Fibroblast of lung (primary cell): ENCODE results near the gene KCNK10. TPM values are rescaled to one million over a fixed set of nuclear protein-coding genes. Genes with fewer than 3 reads are reported as not detected.

ENCODE experiments used
- DNase-seq, 2 donors: peaks; one replicate each; pipeline versions ENCODE4 v3.0.0 to v3.0.0-alpha.2; 2010; ENCODE audit warnings: low read depth in 2 of 2
- H2AFZ ChIP-seq: 2 replicates; pipeline ENCODE4 v1.5.1; 2012; ENCODE audit warnings: low read length, control low read depth, inconsistent platforms
- H3K27ac ChIP-seq: 2 replicates; pipeline ENCODE4 v1.5.1; 2011; ENCODE audit warnings: low read length, control low read depth; ENCODE audit not compliant: insufficient read depth
- H3K27me3 ChIP-seq: 2 replicates; pipeline ENCODE4 v1.5.1; 2011; ENCODE audit warnings: mild to moderate bottlenecking, low read length; ENCODE audit not compliant: control insufficient read depth, insufficient read depth
- H3K36me3 ChIP-seq: 2 replicates; pipeline ENCODE4 v1.5.1; 2011; ENCODE audit warnings: low read length; ENCODE audit not compliant: control insufficient read depth, insufficient read depth
- H3K4me1 ChIP-seq: 2 replicates; pipeline ENCODE4 v1.5.1; 2011; ENCODE audit warnings: low read length; ENCODE audit not compliant: control insufficient read depth, insufficient read depth; ENCODE audit errors: extremely low read depth
- H3K4me2 ChIP-seq: 2 replicates; pipeline ENCODE4 v1.5.1; 2011; ENCODE audit warnings: low read length, control low read depth; ENCODE audit not compliant: insufficient read depth; ENCODE audit errors: extremely low read depth
- H3K4me3 ChIP-seq, 4 experiments: fragments of 200-600 bp in 1 of 4; sonication (generic) in 1 of 4; replicated peaks in 1 of 4; 2 replicates each; pipeline ENCODE4 v1.5.1; 2011 to 2016; ENCODE audit warnings: low read length in 4 of 4, low read depth in 3 of 4, mild to moderate bottlenecking in 3 of 4, control low read depth in 2 of 4, inconsistent platforms in 1 of 4, mixed read lengths in 1 of 4; ENCODE audit not compliant: insufficient read depth in 1 of 4; ENCODE audit errors: control extremely low read depth in 1 of 4
- H3K79me2 ChIP-seq: 2 replicates; pipeline ENCODE4 v1.5.1; 2012; ENCODE audit warnings: mild to moderate bottlenecking, low read length, inconsistent platforms; ENCODE audit not compliant: control insufficient read depth, insufficient read depth
- H3K9ac ChIP-seq: 2 replicates; pipeline ENCODE4 v1.5.1; 2011; ENCODE audit warnings: mild to moderate bottlenecking, low read length, control low read depth; ENCODE audit not compliant: insufficient read depth
- H3K9me3 ChIP-seq: 2 replicates; pipeline ENCODE4 v1.5.1; 2012; ENCODE audit warnings: low read depth, low read length; ENCODE audit not compliant: control insufficient read depth, insufficient read depth
- H4K20me1 ChIP-seq: 2 replicates; pipeline ENCODE4 v1.5.1; 2011; ENCODE audit warnings: low read length; ENCODE audit not compliant: control insufficient read depth, insufficient read depth; ENCODE audit errors: extremely low read depth
- EZH2 ChIP-seq: IDR thresholded peaks from 2 replicates; pipeline ENCODE4 v1.5.1; 2012; ENCODE audit warnings: low read length, control low read depth, mild to moderate bottlenecking; ENCODE audit errors: missing control alignments
- polyA plus RNA-seq, 2 donors: library from polyadenylated mRNA; depleted of rRNA in 1 of 2; stranded (reverse) in 1 of 2; unstranded in 1 of 2; fragments of >200 nt; gene quantifications; 2 replicates each; pipeline ENCODE4 v1.2.1, GENCODE V29; 2011 to 2012; ENCODE audit warnings: missing spikeins in 1 of 2
- total RNA-seq: library from RNA; depleted of rRNA; stranded (reverse); fragments of >200 nt; gene quantifications from 2 replicates; pipeline ENCODE4 v1.2.1, GENCODE V29; 2014
- TF ChIP-seq, protein P1 (sequence below), 2 donors: IDR thresholded peaks in 1 of 2; conservative IDR thresholded peaks in 1 of 2; 1 replicate in 1 of 2; 2 replicates in 1 of 2; pipeline ENCODE4 v1.5.1; 2011 to 2012; ENCODE audit warnings: low read length in 2 of 2, control low read depth in 1 of 2, inconsistent platforms in 1 of 2, low read depth in 1 of 2, mild to moderate bottlenecking in 1 of 2

Gene KCNK10
- total and polyA plus RNA-seq, 2 donors (not counting 1 experiment from before 2014, with no cell fraction given): not detected

DNA sequence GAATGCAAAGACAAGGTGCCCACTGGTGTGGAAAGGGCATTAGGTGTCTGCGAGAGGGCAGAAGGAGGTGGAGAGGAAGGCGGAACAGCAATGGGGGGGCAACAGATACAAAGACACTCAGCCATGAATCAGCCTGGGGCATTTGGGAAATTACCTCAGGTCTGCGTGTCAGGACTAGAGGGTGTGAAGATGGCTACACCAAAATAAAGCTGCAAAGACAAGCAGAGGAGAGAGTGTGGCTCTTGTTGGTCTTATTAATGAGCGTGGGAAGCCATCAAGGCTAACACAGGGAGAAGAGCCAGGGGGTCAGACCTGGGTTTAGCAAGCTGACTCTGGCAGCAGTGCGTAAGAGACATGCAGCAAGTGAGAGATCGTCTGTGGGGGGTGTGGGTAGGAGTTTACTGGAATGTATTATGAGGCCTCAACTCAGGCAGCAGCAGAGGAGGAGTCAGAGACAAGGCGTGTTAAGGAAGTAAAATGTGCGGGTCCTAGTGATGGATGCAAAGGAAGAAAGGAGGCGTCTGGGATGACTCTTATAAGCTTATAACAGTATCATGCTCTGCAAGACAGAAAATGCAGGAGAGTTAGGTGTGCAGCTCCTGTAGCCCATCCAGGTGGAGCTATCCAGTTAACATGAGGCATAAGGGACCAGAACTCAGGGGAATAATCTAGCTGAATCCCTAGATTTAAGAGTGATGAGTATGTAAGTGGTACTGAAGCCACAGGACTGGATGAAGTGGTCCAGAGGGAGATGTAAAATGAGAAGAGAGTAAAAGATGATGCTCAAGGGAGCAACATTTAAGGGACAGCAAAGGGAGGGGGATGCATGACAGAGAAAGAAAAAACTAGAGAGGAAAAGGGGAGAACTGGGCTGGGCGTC is 50.4 kb downstream of the KCNK10 start:
- H4K20me1 ChIP-seq: no peaks in the 10 kb centered on the region
- H3K9me3 ChIP-seq: no peaks in the 10 kb centered on the region
- no peak overlapping the region for H2AFZ ChIP-seq
- no peak for TF ChIP-seq EZH2
- TF ChIP-seq, protein P1, sequence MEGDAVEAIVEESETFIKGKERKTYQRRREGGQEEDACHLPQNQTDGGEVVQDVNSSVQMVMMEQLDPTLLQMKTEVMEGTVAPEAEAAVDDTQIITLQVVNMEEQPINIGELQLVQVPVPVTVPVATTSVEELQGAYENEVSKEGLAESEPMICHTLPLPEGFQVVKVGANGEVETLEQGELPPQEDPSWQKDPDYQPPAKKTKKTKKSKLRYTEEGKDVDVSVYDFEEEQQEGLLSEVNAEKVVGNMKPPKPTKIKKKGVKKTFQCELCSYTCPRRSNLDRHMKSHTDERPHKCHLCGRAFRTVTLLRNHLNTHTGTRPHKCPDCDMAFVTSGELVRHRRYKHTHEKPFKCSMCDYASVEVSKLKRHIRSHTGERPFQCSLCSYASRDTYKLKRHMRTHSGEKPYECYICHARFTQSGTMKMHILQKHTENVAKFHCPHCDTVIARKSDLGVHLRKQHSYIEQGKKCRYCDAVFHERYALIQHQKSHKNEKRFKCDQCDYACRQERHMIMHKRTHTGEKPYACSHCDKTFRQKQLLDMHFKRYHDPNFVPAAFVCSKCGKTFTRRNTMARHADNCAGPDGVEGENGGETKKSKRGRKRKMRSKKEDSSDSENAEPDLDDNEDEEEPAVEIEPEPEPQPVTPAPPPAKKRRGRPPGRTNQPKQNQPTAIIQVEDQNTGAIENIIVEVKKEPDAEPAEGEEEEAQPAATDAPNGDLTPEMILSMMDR (conservative IDR thresholded peaks at IDR 0.05 in 1 of 2, IDR thresholded peaks at IDR 0.05 in 1 of 2; ENCODE audit: low read depth in 1 of 2, low read length in 2 of 2): no peak
- H3K9ac ChIP-seq: no peak overlapping the region
- no peak overlapping the region for H3K27ac ChIP-seq
- DNase-seq: no peak
- H3K4me2 ChIP-seq: no peak overlapping the region
- H3K79me2 ChIP-seq: no peaks in the 10 kb centered on the region
- no peaks in the 10 kb centered on the region for H3K36me3 ChIP-seq
- H3K4me1 ChIP-seq: no peaks in the 10 kb centered on the region
- H3K4me3 ChIP-seq: no peak overlapping the region
- no peaks in the 10 kb centered on the region for H3K27me3 ChIP-seq

DNA sequence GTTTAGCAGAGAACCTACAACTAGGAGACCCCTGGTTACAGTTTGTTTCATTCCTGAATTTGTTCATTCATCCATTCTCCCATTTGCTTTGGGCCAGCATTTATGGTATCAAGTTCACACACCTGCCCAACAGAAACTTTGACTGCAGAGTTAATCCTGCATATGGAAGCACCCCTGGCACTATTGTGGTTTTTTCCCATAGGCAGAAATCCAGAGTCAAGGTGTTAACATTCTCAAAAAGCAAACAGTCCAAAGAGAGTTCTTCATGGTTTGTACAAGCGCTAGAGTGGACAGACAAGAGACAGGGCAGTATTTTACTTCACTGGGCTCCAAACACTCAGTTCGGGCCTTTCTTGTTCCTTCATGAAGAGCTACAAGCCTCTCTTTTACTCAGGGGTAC is 51.9 kb downstream of the KCNK10 start:
- Histone ChIP-seq H3K27ac (no peak overlapping the region), H3K36me3 (no peaks in the 10 kb centered on the region), H3K9ac (no peak overlapping the region), H3K4me1 (no peaks in the 10 kb centered on the region), H3K4me3 (no peak overlapping the region), H3K9me3 (no peaks in the 10 kb centered on the region), H2AFZ (no peak overlapping the region), H4K20me1 (no peaks in the 10 kb centered on the region), H3K27me3 (no peaks in the 10 kb centered on the region), H3K4me2 (no peak overlapping the region), H3K79me2 (no peaks in the 10 kb centered on the region)
- TF ChIP-seq, protein P1 (conservative IDR thresholded peaks at IDR 0.05 in 1 of 2, IDR thresholded peaks at IDR 0.05 in 1 of 2; ENCODE audit: low read depth in 1 of 2, low read length in 2 of 2): no peak
- no peak for TF ChIP-seq EZH2
- DNase-seq: no peak

DNA sequence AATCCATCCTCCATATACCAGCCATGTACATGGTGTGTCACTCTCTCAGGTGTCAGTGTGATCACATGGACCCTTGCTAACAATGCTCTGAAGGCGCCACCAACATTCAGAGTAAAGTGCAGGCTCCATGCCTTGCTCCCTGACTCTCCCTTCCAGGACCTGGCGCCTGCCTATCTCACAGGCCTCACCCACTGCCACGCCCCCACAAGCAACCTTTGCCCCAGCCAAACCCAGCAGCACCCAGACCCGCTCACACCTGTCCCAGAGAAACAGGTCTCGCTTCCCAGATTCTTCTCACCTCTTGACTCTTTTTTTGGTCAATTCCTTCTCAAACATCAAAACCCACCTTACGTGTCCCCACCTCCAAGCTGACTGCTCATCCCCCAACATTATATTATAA is 52.3 kb downstream of the KCNK10 start:
- Histone ChIP-seq H3K36me3 (no peaks in the 10 kb centered on the region), H4K20me1 (no peaks in the 10 kb centered on the region), H2AFZ (no peak overlapping the region), H3K9me3 (no peaks in the 10 kb centered on the region), H3K4me2 (no peak overlapping the region), H3K4me3 (no peak overlapping the region), H3K4me1 (no peaks in the 10 kb centered on the region), H3K27me3 (no peaks in the 10 kb centered on the region), H3K27ac (no peak overlapping the region), H3K79me2 (no peaks in the 10 kb centered on the region), H3K9ac (no peak overlapping the region)
- no peak for DNase-seq
- no peak for TF ChIP-seq EZH2
- TF ChIP-seq, protein P1 (conservative IDR thresholded peaks at IDR 0.05 in 1 of 2, IDR thresholded peaks at IDR 0.05 in 1 of 2; ENCODE audit: low read depth in 1 of 2, low read length in 2 of 2): no peak
